Lower leg skin (tissue), 4 donors: ENCODE measurements around the gene PCDH15. TPM values are rescaled to one million over a fixed set of nuclear protein-coding genes. Genes with fewer than 3 reads are reported as not detected.

Source experiments
- DNase-seq, 2 donors: peaks; one replicate each; pipeline ENCODE4 v3.0.0-alpha.2; 2019; ENCODE audit warnings: low spot score in 2 of 2
- H3K4me3 ChIP-seq: fragments of 200-600 bp; sonication (generic); 2 replicates; pipeline ENCODE4 v1.5.1; 2017; ENCODE audit warnings: mild to moderate bottlenecking, low read depth; ENCODE audit not compliant: poor library complexity, severe bottlenecking
- POLR2A ChIP-seq, 2 donors: fragments of 450-650 bp; IDR thresholded peaks; one replicate each; pipeline ENCODE4 v1.6.1; 2016 to 2017; ENCODE audit warnings: antibody characterized with exemption in 2 of 2, mild to moderate bottlenecking in 1 of 2, moderate library complexity in 1 of 2
- WGBS, 2 donors: methylation state at CpG; one replicate each; pipeline ENCODE4 v1.1.5; 2018; 5-methylcytosine and 5-hydroxymethylcytosine counted together
- intact Hi-C: fragments of 100-400 bp; cut with DNase I; formaldehyde crosslinking; loops from one replicate; pipeline ENCODE4 v1.15.0; 2023; ENCODE audit warnings: low total_unique reads
- total RNA-seq, 4 donors: library from RNA; depleted of rRNA; stranded (reverse); fragments of >200 nt; gene quantifications; one replicate each; pipeline ENCODE4 v1.1.0, GENCODE V29; 2016
- TF ChIP-seq, protein P1 (sequence below), 3 donors: fragments of 450-650 bp; IDR thresholded peaks; one replicate each; pipeline ENCODE4 v1.5.1; 2016; ENCODE audit warnings: antibody characterized with exemption in 3 of 3, mild to moderate bottlenecking in 3 of 3, moderate library complexity in 2 of 3

PCDH15 gene
- total RNA-seq, 4 donors from 2014 or later: not detected

DNA sequence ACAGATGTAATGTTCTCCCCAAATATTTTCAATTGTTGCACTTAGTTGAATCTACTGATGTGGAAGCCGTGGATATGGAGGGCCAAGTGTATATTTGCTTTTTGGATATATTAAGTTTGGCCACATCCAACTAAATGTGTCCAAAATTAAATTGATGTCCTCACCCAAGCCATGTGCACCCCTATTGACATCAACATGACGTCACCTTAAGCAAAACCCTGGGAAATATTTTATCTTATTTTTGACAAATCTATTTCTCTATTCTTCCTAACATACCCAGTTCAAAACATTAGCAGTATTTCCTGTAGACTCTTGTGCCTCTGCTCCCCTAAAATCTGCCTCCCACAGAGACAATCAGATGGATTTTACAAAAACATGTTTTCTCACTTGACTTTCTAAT is 652.5 kb downstream of the PCDH15 start:
- H3K4me3 ChIP-seq: no peak overlapping the region
- WGBS, 2 donors: 66 to 80% methylated on average over 2 of the region's 2 CpGs
- no peak for TF ChIP-seq POLR2A (IDR thresholded peaks at IDR 0.05)
- TF ChIP-seq, protein P1, sequence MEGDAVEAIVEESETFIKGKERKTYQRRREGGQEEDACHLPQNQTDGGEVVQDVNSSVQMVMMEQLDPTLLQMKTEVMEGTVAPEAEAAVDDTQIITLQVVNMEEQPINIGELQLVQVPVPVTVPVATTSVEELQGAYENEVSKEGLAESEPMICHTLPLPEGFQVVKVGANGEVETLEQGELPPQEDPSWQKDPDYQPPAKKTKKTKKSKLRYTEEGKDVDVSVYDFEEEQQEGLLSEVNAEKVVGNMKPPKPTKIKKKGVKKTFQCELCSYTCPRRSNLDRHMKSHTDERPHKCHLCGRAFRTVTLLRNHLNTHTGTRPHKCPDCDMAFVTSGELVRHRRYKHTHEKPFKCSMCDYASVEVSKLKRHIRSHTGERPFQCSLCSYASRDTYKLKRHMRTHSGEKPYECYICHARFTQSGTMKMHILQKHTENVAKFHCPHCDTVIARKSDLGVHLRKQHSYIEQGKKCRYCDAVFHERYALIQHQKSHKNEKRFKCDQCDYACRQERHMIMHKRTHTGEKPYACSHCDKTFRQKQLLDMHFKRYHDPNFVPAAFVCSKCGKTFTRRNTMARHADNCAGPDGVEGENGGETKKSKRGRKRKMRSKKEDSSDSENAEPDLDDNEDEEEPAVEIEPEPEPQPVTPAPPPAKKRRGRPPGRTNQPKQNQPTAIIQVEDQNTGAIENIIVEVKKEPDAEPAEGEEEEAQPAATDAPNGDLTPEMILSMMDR (IDR thresholded peaks at IDR 0.05): no peak
- no peak for DNase-seq
- intact Hi-C loops: no loop called here

DNA sequence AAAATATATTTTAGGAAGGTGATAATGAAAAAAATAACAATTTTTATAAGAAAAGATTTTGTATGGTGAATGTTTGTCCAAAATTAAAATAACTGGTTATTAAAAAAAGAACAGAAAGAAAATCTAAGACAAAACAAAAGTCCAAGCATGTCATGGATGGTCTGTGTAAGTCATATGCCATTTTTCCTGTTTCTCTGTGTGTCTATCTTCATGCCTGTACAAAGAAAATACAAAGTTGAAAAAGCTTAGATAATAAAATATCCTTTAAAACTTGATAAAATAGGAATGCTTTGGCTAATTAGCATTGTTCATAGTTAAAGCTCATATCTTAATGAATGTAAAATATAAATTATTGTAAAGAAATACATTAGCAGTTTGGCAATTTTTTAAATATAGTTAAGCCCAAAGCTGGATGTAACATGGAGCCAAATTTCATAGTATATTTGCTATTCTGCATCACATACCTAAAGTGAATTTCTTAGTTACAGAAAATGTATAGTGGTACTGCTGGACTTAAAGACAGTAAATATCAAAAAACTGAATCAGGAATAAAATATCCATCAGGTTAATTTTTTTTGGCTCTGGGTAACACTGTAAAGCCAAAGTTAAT is 661.1 kb downstream of the PCDH15 start:
- TF ChIP-seq POLR2A (IDR thresholded peaks at IDR 0.05): no peak
- TF ChIP-seq, protein P1 (IDR thresholded peaks at IDR 0.05): no peak
- no peak overlapping the region for H3K4me3 ChIP-seq
- DNase-seq: no peak
- intact Hi-C loops: no loop called here

DNA sequence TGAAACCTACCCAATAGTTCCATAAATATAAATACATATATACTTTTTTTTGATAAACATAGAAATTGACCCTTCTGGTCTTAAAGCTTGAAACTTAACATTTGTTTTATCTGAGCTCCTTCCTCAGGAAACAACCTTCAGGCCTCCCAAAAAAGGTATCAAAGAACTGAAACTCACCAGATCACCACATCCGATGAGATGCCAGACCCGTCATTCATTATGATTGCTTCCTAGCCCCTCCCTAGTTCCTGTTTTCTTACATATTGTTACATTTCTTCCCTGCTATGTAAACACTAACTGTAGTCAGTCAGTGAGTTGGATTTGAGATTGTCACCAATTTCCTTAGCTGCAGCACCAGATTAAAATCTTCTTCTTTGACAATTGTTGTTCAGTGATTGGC is 663.6 kb downstream of the PCDH15 start:
- no peak overlapping the region for H3K4me3 ChIP-seq
- TF ChIP-seq POLR2A (IDR thresholded peaks at IDR 0.05): no peak
- TF ChIP-seq, protein P1 (IDR thresholded peaks at IDR 0.05): no peak
- WGBS, 2 donors: 68 to 86% methylated on average over 2 of the region's 2 CpGs
- DNase-seq: no peak
- intact Hi-C loops: no loop called here

DNA sequence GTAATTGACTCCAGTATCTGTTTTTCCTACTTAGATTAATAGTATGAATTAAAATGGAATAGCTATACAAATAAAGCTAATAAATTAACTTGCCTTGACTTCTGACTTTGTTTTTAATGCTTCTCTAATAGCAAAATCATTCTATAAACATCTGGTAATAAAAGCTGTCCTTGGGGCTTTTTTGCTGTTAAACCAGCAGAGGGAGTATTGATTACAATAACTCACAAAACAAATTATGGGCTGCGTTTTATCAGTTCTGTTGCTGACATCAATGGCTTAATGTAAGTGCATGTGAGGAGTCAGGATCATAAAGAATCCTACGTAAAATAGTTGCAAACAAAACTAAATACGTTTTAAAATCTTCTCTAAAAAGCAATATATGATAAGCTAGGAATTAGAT is 667.8 kb downstream of the PCDH15 start:
- no peak for DNase-seq
- no peak overlapping the region for H3K4me3 ChIP-seq
- TF ChIP-seq, protein P1 (IDR thresholded peaks at IDR 0.05): no peak
- no peak for TF ChIP-seq POLR2A (IDR thresholded peaks at IDR 0.05)
- intact Hi-C loops: no loop called here
- 37 to 40% methylated on average over 3 of the region's 3 CpGs for WGBS, 2 donors

DNA sequence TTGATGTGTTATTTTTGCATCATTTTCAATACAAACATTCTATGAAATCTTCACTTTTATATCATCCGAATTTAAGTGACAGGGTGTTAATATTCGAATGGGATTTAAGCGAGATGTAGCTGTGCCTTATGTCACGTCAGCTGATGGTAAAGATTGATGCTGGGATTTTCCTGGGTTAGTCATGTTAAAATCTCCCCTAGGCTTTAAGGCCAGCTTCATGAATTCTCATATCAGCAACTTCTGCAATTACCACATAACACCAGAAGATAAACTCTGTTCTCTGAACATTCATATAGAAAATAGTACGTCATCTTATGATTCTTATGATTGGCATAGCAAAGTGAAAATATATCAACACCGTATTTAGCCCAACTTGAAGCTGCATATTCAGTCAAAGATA is 669.2 kb downstream of the PCDH15 start:
- DNase-seq: no peak
- TF ChIP-seq, protein P1 (IDR thresholded peaks at IDR 0.05): no peak
- TF ChIP-seq POLR2A (IDR thresholded peaks at IDR 0.05): no peak
- intact Hi-C loops: no loop called here
- 53 to 57% methylated on average over 6 of the region's 6 CpGs for WGBS, 2 donors
- H3K4me3 ChIP-seq: no peak overlapping the region

DNA sequence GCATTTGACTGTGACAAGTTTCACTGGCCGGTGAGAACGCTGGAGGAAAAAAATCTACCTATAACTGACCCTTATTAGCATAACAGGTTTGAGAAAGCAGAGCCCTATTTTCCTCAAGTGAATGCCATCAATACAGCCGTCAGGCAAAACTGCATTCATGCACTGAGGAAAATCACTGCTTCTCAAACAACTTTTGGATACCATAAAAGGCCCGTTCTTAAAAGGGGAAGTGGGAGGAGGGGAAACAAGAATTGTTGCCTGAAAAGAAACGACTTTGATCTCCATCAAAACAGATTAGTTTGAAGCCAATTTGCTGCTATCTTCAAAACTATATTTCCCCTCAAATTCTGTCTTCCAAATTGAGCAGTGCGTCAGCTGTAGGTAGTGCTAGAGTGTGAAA is 670.6 kb downstream of the PCDH15 start:
- intact Hi-C loops: no loop called here
- no peak for DNase-seq
- H3K4me3 ChIP-seq: no peak overlapping the region
- 65 to 76% methylated on average over 6 of the region's 6 CpGs for WGBS, 2 donors
- no peak for TF ChIP-seq POLR2A (IDR thresholded peaks at IDR 0.05)
- TF ChIP-seq, protein P1 (IDR thresholded peaks at IDR 0.05): no peak
